B cell (primary cell): ENCODE measurements around the gene C22orf31. TPM values are rescaled to one million over a fixed set of nuclear protein-coding genes. Genes with fewer than 3 reads are reported as not detected.

Experiments used
- ATAC-seq: fragments of 200-7000 bp; cut with Tn5 transposase; one replicate; pipeline ENCODE4 v1.10.0; 2021; ENCODE audit warnings: low read depth, mild to moderate bottlenecking, moderate number of reproducible peaks, moderate library complexity
- CTCF ChIA-PET: fragments of 350-600 bp; sonication (Branson Sonifier 250); formaldehyde crosslinking; loops from one replicate; lab custom pipeline; 2021; ENCODE audit warnings: antibody characterized with exemption, inconsistent platforms; lab: Charles Lee
- POLR2A ChIA-PET: fragments of 350-600 bp; sonication (Branson Sonifier 250); formaldehyde crosslinking; loops from one replicate; lab custom pipeline; 2021; ENCODE audit warnings: antibody characterized with exemption; lab: Charles Lee
- DNase-seq: peaks from one replicate; pipeline ENCODE4 v3.0.0; 2013
- H2AFZ ChIP-seq: 2 replicates; pipeline ENCODE4 v1.6.1; 2012; ENCODE audit warnings: mild to moderate bottlenecking, low read depth, low read length; ENCODE audit not compliant: insufficient read depth, poor library complexity, severe bottlenecking
- H3K27ac ChIP-seq, 2 donors: 1 replicate in 1 of 2; 2 replicates in 1 of 2; pipeline ENCODE4 v1.5.1; 2012 to 2013; ENCODE audit warnings: low read length in 2 of 2, mild to moderate bottlenecking in 2 of 2, moderate library complexity in 1 of 2
- H3K27me3 ChIP-seq, 4 experiments: fragments of 200-600 bp in 1 of 4; sonication (generic) in 1 of 4; replicated peaks in 1 of 4; 1 replicate in 2 of 4; 2 replicates in 2 of 4; pipeline versions ENCODE4 v1.6.1 to v1.7.0; 2013 to 2016; ENCODE audit warnings: low read length in 3 of 4, mild to moderate bottlenecking in 2 of 4, mixed read lengths in 1 of 4, moderate library complexity in 1 of 4; ENCODE audit not compliant: insufficient read depth in 4 of 4, control insufficient read depth in 3 of 4; ENCODE audit errors: control extremely low read depth in 1 of 4
- H3K36me3 ChIP-seq, 2 experiments: replicated peaks in 1 of 2; 1 replicate in 1 of 2; 2 replicates in 1 of 2; pipeline versions ENCODE4 v1.6.1 to v1.7.1; 2013; ENCODE audit warnings: low read length in 1 of 2; ENCODE audit not compliant: insufficient read depth in 2 of 2, control insufficient read depth in 1 of 2; ENCODE audit errors: control extremely low read depth in 1 of 2, extremely low read depth in 1 of 2
- H3K4me1 ChIP-seq, 2 donors: fragments of 200-600 bp in 1 of 2; sonication (generic) in 1 of 2; 1 replicate in 1 of 2; 2 replicates in 1 of 2; pipeline versions ENCODE4 v1.5.1 to v1.6.1; 2013 to 2017; ENCODE audit warnings: low read length in 2 of 2; ENCODE audit not compliant: control insufficient read depth in 2 of 2, insufficient read depth in 2 of 2
- H3K4me2 ChIP-seq: replicated peaks from 2 replicates; pipeline ENCODE3; 2012; ENCODE audit warnings: mild to moderate bottlenecking, low read depth, low read length; ENCODE audit not compliant: poor library complexity, severe bottlenecking
- H3K4me3 ChIP-seq, 5 experiments: fragments of 200-600 bp in 1 of 5; sonication (generic) in 1 of 5; 1 replicate in 3 of 5; 2 replicates in 2 of 5; pipeline versions ENCODE4 v1.5.1 to v1.7.0; 2011 to 2016; ENCODE audit warnings: low read length in 4 of 5, mild to moderate bottlenecking in 4 of 5, low read depth in 2 of 5, control low read depth in 1 of 5, moderate library complexity in 1 of 5; ENCODE audit not compliant: insufficient read depth in 1 of 5; ENCODE audit errors: control extremely low read depth in 1 of 5, extremely low read depth in 1 of 5
- H3K79me2 ChIP-seq: fragments of 200-600 bp; sonication (generic); one replicate; pipeline ENCODE4 v1.6.0; 2016; ENCODE audit warnings: low read length; ENCODE audit not compliant: control insufficient read depth, insufficient read depth
- H3K9ac ChIP-seq: fragments of 200-600 bp; sonication (generic); 2 replicates; pipeline ENCODE4 v1.6.1; 2017; ENCODE audit warnings: mild to moderate bottlenecking, low read length, moderate library complexity
- H3K9me3 ChIP-seq, 3 donors: one replicate each; pipeline versions ENCODE4 v1.6.1 to v1.7.1; 2013; ENCODE audit warnings: low read length in 2 of 3; ENCODE audit not compliant: control insufficient read depth in 2 of 3, insufficient read depth in 1 of 3; ENCODE audit errors: control extremely low read depth in 1 of 3
- H4K20me1 ChIP-seq: 2 replicates; pipeline ENCODE4 v1.6.0; 2012; ENCODE audit warnings: mild to moderate bottlenecking, low read length; ENCODE audit not compliant: insufficient read depth, control insufficient read depth, poor library complexity, severe bottlenecking
- H3K27ac Mint-ChIP-seq: one replicate; pipeline ENCODE4 v1.8.0; 2021; ENCODE audit warnings: mixed read lengths
- H3K27me3 Mint-ChIP-seq: one replicate; pipeline ENCODE4 v1.8.0; 2021; ENCODE audit warnings: mixed read lengths
- H3K4me1 Mint-ChIP-seq: one replicate; pipeline ENCODE4 v1.8.0; 2021; ENCODE audit warnings: mixed read lengths
- H3K4me3 Mint-ChIP-seq: one replicate; pipeline ENCODE4 v1.8.0; 2021; ENCODE audit warnings: mixed read lengths
- H3K9me3 Mint-ChIP-seq: one replicate; pipeline ENCODE4 v1.8.0; 2022; ENCODE audit warnings: mixed read lengths; ENCODE audit not compliant: insufficient read depth
- EZH2 ChIP-seq: IDR thresholded peaks from 2 replicates; pipeline ENCODE4 v1.6.1; 2012; ENCODE audit warnings: borderline replicate concordance, low read depth, mild to moderate bottlenecking, moderate library complexity, low read length; ENCODE audit not compliant: insufficient read depth, poor library complexity, severe bottlenecking
- WGBS: methylation state at CpG from one replicate; pipeline ENCODE4 v1.1.5; 2013; ENCODE audit warnings: missing lambda C conversion rate; ENCODE audit not compliant: insufficient coverage; 5-methylcytosine and 5-hydroxymethylcytosine counted together
- intact Hi-C: fragments of 100-400 bp; cut with micrococcal nuclease; formaldehyde crosslinking; loops from one replicate; pipeline ENCODE4 v1.10.0; 2022
- polyA plus RNA-seq: library from polyadenylated mRNA; depleted of rRNA; stranded (reverse); fragments of >200 nt; gene quantifications from 2 replicates; pipeline ENCODE4 v1.2.3, GENCODE V29; 2012
- total RNA-seq, 2 donors: library from RNA; stranded (reverse); fragments of 120-200 nt in 1 of 2; gene quantifications; 1 replicate in 1 of 2; 2 replicates in 1 of 2; pipeline versions ENCODE4 v1.2.3 to v1.2.4, GENCODE V29; 2013 to 2022
- TF ChIP-seq, protein P1 (sequence below): fragments of 200-600 bp; IDR thresholded peaks from one replicate; pipeline ENCODE4 v1.8.0; 2022; ENCODE audit warnings: antibody characterized with exemption, mild to moderate bottlenecking

The C22orf31 gene
- total and polyA plus RNA-seq, 2 donors (not counting 1 experiment from before 2014, with no cell fraction given): not detected

DNA sequence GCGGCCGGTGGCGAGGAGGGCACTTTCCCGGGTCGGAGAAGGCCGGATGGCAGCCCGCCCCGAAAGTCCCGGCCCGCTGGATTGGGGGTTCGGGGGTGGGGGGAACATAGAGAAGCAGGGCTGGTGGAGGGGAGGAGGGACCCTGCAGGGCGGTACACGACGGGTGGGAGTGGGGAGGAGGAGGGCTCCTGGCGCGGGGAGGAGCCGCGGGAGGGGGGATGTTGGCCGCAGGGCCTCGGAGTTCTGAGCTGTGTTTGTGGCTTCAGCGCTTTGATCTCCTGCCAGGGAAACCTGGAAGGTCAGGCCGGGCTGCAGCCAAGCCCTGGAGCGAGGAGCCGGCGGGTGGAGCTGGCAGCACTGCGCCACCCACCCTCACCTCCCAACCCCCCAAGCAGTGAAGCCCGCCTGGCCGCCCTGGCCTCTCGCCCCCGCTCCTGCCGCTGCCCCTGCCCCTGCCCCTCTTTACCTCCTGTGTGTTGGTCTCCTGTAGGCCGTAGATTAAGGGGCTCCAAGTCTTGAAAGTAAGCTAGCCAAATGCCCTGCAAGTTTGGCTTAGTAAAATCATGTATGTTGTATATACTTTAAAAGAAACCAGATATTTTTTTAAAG, 30.9 kb downstream of the C22orf31 start:
- intact Hi-C loops: no loop called here
- ATAC-seq (no peak), DNase-seq (no peak)
- TF ChIP-seq EZH2: no peak
- TF ChIP-seq, protein P1, sequence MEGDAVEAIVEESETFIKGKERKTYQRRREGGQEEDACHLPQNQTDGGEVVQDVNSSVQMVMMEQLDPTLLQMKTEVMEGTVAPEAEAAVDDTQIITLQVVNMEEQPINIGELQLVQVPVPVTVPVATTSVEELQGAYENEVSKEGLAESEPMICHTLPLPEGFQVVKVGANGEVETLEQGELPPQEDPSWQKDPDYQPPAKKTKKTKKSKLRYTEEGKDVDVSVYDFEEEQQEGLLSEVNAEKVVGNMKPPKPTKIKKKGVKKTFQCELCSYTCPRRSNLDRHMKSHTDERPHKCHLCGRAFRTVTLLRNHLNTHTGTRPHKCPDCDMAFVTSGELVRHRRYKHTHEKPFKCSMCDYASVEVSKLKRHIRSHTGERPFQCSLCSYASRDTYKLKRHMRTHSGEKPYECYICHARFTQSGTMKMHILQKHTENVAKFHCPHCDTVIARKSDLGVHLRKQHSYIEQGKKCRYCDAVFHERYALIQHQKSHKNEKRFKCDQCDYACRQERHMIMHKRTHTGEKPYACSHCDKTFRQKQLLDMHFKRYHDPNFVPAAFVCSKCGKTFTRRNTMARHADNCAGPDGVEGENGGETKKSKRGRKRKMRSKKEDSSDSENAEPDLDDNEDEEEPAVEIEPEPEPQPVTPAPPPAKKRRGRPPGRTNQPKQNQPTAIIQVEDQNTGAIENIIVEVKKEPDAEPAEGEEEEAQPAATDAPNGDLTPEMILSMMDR: no peak
- peaks cover 48% of the 10 kb centered on the region for H3K27me3 Mint-ChIP-seq
- H3K27me3 ChIP-seq: peaks cover 0 to 45% (median 24%) of the 10 kb centered on the region in 4 experiments
- H4K20me1 ChIP-seq: no peaks in the 10 kb centered on the region
- peak overlapping the region in 3 of 5 experiments; percentile 13 to 52 (median 23) for H3K4me3 ChIP-seq
- H3K4me1 Mint-ChIP-seq: peaks cover 8% of the 10 kb centered on the region
- no peaks in the 10 kb centered on the region for H3K36me3 ChIP-seq
- peak overlapping the region; percentile 62 for H3K4me3 Mint-ChIP-seq
- WGBS: 1% methylated on average over 31 of the region's 32 CpGs
- no peaks in the 10 kb centered on the region for H3K9me3 Mint-ChIP-seq
- H3K27ac Mint-ChIP-seq: no peak overlapping the region
- POLR2A ChIA-PET: no interaction called here
- H3K9ac ChIP-seq: peak overlapping the region; percentile 39
- no peak overlapping the region for H3K27ac ChIP-seq
- H3K4me2 ChIP-seq: peak overlapping the region; percentile 76
- CTCF ChIA-PET: interaction anchor here (2.1 kb wide), 1 partner anchor 10 kb away, joined by 9 read pairs; no protein-coding TSS in a partner anchor
- H3K79me2 ChIP-seq: no peaks in the 10 kb centered on the region
- H3K9me3 ChIP-seq: peaks cover 0 to 7% (median 0%) of the 10 kb centered on the region in 3 donors
- H2AFZ ChIP-seq: peak overlapping the region; percentile 54
- peaks cover 8 to 17% of the 10 kb centered on the region in 2 donors for H3K4me1 ChIP-seq

DNA sequence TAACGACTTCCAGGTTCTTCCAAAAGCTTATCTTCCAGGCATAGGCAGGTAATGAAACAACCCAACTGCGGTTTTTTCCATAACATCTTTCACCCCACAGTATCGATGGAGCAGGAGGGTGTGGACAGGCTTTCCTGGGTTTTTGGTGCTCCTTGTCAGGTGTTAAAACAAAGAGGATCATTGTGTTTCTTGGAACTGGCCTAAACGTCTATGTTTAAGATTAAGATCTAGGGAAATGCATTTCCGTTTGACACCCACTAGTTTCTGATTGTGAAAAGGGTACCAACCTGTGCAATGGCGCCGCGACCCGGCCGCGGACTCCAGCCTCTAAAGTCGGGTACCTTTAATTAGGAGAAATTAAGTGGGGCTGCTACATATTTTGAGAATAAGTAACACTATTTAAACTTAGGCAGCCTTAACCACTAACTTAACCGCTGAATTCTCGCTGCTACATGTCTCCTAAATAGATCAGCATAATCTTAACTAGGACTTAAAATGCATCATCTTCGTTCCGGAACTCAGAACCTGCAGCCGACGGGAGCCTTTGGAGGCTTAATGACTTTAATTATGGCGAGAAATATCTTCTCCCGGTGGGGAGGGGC, 31.5 kb downstream of the C22orf31 start:
- Histone ChIP-seq H3K27me3 (peaks cover 0 to 47% (median 24%) of the 10 kb centered on the region in 4 experiments), H3K27ac (no peak overlapping the region), H4K20me1 (no peaks in the 10 kb centered on the region), H3K4me3 (peak overlapping the region in 3 of 5 experiments; percentile 13 to 52 (median 23)), H3K4me1 (peaks cover 8 to 17% of the 10 kb centered on the region in 2 donors), H2AFZ (peak overlapping the region; percentile 54), H3K79me2 (no peaks in the 10 kb centered on the region), H3K4me2 (peak overlapping the region; percentile 76), H3K9ac (peak overlapping the region; percentile 39), H3K36me3 (no peaks in the 10 kb centered on the region), H3K9me3 (peaks cover 0 to 7% (median 0%) of the 10 kb centered on the region in 3 donors)
- ChIA-PET CTCF (interaction anchor here (3.6 kb wide), 1 partner anchor 10 kb away, joined by 19 read pairs; no protein-coding TSS in a partner anchor), POLR2A (no interaction called here)
- Mint-ChIP-seq H3K4me3 (peak overlapping the region; percentile 62), H3K27ac (no peak overlapping the region), H3K9me3 (no peaks in the 10 kb centered on the region), H3K27me3 (peaks cover 52% of the 10 kb centered on the region), H3K4me1 (peaks cover 8% of the 10 kb centered on the region)
- 2% methylated on average over 8 of the region's 20 CpGs for WGBS
- intact Hi-C loops: no loop called here
- no peak for TF ChIP-seq EZH2
- TF ChIP-seq, protein P1: no peak
- ATAC-seq: no peak
- DNase-seq: no peak
